Activated effector memory CD4-positive, alpha-beta T cell treated with Interleukin-2 at 50 U/mL for 16 hours (primary cell): ENCODE data around the gene LSR.
"Not testable (repeated sequence)": the region's sequence is repeated elsewhere in the genome, so short reads cannot be mapped to it uniquely, and the experiment has no call there.

ENCODE experiments used
- DNase-seq: peaks from one replicate; pipeline ENCODE4 v3.0.0-alpha.2; 2020

LSR gene

DNA sequence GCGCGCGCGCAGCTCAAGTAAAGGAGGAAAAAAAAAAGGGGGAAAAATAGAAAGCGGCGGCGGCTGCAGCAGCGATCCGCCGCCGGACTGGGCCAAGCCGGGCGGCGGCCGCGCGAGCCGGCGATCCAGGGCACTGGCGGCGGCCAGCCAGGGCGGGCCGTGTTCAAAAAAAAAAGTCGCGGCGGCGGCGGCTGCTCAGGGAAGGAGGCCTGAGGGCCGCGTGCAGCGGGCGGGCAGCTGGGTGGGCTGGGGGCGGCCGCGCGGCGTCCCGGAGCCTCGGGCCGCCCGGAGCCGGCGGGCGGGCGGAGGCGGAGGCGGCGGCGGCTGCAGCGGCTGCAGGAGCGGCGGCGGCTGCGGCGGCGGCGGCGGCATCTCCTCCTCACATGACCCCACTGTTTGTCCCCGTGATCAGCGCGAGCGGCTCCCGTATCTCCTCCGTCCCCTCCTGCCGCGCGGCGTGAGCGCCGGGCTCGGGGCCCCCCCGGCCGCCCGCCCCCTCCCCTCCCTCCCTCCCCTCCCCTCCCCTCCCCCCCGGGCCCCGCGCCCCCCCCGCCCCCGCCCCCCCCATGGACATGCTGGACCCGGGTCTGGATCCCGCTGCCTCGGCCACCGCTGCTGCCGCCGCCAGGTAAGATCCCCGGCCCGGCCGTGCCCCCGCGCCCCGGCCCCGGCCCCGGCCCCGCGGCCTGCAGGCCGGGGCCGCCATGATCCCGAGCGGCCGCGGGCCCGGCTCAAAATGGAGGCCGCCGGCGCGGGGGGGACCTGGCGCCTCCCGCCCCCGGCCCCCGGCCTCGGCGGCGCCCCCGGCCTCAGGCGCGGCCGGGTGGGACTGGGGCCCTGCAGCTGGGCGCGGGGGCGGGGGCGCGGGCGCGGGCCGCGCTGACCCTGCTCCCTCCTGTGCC, 20.0 kb downstream of the LSR start, which contains the start of gene USF2:
Gene USF2, plus strand, starts transcription at position 427 of the 902 bp plus-strand sequence. Its CDS starts 140 bp downstream, at position 567.
- DNase-seq: peak; percentile 52

DNA sequence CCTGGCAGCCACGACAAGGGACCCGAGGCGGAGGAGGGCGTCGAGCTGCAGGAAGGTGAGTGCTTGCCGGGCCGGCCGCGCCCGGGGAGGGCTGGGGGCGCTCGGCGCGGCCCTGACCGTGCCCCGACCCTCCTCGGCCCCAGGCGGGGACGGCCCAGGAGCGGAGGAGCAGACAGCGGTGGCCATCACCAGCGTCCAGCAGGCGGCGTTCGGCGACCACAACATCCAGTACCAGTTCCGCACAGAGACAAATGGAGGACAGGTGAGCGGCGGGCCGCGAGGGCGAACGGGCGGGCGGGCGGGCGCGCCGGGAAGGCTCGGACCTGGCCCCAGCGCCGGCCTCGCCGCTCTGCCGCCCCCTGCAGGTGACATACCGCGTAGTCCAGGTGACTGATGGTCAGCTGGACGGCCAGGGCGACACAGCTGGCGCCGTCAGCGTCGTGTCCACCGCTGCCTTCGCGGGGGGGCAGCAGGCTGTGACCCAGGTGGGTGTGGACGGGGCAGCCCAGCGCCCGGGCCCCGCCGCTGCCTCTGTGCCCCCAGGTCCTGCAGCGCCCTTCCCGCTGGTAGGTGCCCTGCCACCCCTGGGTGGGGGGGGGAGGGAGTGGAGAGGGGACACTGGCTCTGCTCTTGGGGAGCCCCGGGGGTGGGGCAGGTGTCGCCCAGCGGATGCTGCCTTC, 20.8 kb downstream of the LSR start:
- peak; percentile 62 for DNase-seq

DNA sequence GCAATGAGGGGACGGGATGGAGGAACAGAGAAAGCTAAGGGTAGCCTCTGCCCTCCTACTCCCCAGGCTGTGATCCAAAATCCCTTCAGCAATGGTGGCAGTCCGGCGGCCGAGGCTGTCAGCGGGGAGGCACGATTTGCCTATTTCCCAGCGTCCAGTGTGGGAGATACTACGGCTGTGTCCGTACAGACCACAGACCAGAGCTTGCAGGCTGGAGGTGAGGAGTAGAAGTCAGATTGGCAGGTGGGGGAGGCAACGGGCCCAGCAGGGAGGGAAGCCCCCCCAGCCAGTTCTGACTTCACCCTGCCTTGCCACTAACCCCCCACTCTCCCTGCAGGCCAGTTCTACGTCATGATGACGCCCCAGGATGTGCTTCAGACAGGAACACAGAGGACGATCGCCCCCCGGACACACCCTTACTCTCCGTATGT, 21.6 kb downstream of the LSR start:
- DNase-seq: no peak

DNA sequence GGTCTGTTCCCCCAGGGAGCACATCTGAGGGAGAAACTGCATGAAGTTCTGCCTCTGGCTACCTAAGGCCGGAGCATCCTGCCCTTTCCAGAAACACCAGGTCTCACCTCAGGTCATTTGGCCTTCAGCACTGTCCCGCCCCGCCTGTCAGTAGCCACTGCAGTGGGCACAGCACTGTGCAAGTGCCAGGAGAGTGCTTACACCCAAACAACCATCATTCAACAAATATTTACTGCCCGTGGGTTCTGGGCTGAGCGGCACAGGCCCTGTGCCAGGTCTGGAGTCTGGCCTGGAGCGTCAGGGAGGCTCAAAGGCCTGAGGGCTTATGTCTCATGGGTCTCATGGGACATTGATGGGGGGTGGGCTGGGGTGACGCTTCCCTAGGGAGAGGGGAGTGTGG, 22.7 kb downstream of the LSR start:
- no peak for DNase-seq

DNA sequence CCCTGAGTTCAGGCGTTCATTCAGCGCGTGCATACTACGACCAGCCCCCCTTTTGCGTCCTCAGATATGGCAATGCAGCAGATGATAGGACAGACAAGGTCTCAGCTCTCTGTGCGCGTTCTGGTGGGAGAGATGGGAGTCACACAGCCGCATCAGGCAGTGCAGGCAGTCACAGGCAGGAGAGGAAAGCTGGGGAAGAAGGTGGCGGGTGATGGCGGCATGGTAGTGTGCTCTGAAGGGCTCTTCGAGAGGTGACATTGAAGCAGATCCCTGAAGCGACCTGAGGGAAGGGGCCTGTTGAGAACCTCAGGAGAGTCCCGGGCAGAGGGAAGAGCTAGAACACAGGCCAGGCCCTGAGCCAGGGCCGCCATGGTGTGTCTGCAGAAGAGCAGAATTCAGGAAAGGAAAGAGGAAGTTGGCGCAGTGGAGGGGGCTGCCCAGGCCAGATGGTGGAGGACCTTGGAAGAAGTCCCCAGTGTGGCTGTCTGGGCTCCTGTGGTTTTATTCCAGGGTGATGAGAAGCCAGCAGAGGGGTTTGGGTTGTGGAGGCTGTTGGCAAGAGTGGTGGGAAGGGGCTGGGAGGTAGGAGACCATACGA, 23.4 kb downstream of the LSR start:
- no peak for DNase-seq

DNA sequence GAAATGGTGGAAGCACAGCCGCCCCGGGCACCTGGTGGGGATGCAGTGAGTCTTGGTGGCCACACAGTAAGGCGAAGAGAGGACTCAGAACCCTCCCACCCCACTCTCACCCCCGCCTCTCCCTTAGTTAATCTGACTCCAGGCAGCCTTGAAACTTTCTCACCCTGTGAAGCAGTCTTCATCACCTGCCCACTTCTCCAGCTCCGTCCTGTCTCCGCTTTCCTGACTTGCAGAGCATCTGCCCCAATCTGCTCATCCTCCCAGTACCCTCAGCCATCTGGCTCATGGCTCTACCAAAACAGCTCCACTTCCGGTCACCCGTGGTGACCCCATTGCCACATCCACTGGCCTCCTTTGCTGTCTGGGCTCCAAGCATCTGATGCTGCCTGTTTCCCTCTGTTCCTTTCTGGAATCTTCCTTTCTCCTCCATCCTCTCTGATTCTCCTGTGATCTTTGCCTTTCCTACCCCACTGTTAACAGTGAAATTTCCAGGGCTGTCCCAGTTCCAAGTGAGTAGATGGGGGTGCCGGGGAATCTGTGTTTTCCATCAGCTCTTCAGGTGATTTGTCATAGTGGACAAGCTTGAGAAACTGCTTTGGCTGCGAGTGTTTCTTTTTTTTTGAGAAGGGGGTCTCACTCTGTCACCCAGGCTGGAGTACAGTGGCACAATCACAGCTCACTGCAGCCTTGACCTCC, 24.3 kb downstream of the LSR start:
- DNase-seq: no peak

DNA sequence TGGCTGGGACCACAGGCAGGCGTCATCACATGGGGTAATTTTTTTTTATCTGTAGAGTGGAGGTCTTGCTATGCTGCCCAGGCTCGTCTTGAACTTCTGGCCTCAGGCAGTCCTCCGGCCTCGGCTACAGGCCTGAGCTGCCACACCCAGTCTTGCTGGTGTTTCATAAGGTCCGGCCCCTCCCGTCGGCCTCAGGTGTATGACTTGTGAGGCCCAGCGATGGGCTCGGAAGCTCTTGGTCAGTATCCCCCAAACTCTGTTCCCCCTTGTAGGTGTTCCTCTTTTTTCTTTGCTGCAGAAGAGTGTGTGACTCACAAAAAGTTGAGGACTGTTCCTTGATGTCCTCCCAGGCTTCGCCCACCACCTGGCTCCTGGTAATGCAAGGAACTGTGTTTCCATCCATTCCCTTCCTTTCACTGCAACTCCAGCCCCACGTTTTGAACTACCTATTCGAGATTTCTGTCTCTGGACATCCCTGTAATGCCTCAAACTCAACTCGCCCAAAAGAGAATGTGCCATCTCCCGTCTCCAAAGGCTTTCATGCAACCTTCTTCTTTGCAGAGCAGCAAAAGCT, 25.0 kb downstream of the LSR start:
- DNase-seq: no peak

DNA sequence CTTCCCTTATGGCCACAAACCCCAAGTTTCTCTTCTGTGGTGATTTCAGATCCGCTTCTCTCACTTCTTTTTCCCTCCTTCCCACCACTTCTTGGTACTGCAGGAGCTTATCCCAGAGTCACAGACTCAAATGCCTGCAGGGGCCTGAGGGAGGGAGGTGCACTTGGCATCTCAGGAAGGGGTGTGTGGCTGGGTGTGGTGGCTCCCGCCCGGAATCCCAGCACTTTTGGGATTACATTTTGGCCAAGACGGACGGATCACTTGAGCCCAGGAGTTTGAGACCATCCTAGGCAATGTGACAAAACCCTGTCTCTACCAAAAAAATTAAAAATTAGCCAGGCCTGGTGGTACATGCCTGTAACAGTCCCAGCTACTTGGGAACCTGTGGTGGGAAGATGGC, 25.5 kb downstream of the LSR start:
- DNase-seq: no peak

DNA sequence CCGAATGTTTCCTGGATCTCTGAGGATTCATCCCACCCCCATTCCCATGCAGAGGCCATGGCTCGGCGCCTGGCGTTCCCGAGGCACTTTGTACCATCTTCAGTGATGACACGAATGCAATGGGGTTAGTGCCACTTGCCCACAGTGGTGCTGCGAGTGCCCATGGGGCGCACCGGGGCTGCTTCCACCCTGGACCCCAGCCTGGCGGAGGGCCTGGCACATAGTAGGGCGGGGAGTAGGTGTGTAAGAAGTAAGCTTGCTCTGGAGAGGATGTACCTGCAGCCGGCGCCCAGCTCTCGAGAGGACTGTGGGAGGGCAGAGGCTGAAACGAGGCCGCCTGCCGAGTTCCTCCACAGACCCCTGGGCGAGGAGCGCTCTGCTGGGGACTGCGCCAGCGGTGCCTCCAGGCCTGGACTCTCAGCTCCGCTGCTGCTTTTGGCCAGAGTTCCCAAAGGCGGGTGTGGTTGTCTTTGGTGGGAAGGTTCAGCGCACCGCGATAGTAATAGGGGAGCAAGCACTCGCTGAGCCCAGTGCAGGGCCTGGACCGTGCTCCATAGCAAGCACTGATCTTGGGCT, 28.0 kb downstream of the LSR start:
- DNase-seq: no peak

DNA sequence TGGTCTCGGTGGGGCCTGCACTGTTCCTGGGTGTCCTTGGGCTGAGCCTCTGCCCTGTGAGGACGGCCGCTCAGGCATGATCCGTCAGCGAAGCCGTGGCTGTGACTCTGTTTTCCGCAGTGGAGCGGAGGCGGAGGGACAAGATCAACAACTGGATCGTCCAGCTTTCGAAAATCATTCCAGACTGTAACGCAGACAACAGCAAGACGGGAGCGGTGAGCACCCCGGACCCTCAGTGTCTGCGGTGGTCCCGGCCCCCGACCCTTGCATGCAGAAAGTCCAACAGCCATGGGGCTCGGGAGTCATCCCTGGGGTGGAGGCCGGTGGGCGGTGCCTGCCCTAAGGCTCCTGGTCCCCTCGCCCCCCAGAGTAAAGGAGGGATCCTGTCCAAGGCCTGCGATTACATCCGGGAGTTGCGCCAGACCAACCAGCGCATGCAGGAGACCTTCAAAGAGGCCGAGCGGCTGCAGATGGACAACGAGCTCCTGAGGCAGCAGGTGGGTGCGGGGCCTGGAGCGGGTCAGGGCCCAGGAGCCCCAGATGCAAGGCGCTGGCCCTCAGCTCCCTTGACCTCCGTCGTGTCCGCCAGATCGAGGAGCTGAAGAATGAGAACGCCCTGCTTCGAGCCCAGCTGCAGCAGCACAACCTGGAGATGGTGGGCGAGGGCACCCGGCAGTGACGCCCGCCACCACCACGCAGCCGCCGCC, 29.9 kb downstream of the LSR start:
- DNase-seq: no peak

DNA sequence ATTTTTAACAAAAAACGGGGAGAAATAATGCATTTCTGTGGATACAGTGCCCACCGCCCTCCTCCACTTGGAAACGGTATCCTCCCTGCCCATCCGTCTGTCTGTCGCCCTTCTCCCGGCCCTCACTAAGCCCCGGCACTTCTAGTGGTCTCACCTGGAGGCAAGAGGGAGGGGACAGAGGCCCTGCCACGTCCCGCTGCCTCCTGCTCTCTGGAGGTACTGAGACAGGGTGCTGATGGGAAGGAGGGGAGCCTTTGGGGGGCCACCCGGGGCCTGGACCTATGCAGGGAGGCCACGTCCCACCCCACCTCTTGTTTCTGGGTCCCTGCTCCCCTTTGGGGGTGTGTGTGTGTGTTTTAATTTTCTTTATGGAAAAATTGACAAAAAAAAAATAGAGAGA, 30.6 kb downstream of the LSR start:
- no peak for DNase-seq

DNA sequence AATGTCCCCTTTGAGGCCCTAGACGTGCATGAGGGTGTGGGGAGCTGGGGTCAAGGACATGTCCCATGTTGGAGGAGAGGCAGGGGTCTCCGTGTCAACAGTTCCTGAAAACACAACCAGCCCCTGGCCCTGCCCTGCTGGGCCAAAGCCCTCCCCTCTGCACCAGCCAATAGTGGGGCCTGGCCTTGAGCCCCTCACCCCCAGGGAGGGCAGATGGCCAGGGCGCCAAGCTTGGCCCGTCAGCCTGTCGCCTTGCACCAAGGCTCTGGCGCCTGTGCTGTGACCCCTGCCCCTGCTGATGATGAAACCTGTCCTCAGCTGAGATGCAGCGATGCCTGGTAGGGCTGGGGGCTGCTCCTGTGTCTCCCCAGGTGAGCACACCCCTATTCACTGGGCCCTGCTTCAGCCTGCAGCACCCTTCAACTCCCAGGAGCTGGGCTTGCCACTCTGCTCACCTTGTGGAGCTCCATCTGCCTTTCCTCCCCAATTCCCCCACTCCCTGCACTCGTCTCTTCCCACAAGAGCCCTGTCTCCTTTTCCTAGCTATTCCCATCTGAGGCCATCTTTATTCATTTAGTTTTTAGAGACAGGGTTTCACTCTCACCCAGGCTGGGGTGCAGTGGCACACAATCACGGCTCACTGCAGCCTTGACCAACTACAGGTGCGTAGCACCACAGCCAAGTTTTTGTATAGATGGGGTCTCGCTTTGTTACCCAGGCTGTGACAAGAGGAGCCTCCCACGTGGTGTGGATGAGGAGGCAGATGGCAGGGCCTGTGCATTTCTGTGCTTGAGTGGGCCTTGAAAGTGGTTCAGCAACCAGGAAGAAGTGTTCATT, 31.4 kb downstream of the LSR start:
- DNase-seq: no peak

DNA sequence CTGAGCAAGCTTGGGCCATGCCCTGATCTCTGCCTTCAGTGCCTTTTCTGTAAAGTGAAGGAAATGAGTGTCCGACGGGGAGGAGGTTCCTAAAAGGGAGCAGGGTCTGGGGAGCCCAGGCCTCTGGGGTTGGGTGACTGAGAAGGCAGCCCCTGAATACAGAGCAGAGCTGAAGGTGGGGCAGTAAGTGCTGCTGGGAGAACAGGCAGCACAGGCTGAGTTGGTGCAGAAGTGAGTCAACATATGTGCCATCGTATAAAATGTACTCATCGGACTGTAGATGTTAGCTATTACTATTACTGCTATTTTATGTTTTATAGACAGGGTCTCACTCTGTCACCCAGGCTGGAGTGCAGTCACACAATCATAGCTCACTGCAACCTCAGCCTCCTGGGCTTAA, 32.5 kb downstream of the LSR start:
- no peak for DNase-seq

DNA sequence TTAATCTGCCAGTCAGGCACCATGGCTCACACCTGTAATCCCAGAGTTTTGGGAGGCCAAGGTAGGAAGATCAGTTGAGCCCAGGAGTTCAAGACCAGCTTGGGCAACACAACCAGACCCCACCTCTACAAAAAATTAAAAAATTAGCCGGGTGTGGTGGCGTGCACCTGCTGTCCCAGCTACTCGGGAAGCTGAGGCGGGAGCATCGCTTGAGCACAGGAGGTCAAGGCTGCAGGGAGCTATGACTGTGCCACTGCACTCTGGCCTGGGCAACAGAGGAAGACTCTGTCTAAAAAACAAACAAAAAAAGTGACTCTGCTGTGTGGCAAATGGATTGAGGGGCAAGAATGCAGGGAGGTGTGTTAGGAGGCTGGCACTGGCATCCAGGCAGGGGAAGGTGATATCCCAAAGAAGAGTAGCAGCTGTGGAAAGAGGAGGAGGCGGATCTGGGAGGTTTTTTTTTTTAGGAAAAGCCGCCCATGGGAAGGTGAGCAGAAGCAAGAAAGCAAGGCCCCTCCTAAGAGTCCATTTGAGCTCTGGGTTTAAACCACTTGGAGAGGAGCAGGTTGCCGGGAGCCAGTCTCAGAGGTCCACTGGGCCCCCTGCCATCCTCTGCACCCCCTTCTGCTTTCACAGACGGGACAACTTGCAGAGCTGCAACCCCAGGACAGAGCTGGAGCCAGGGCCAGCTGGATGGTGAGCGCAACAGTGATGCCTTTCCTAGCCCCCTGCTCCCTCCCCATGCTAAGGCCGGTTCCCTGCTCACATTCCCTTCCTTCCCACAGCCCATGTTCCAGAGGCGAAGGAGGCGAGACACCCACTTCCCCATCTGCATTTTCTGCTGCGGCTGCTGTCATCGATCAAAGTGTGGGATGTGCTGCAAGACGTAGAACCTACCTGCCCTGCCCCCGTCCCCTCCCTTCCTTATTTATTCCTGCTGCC, 35.6 kb downstream of the LSR start:
- DNase-seq: no peak

DNA sequence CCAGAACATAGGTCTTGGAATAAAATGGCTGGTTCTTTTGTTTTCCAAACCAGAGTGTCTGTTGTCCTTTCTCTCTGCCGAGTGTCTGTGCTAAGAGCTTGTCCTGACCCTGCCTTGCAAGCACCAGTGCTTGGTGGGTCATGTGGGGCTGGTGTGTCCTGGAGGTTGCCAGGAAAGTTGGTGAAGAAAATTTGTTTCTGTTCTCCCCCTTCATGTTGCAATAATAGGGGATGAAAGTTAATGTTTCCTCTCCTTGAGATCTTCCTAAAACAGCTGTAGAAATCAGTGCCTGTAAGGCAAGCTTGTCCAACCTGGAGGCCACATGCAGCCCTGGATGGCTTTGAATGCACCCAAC, 36.3 kb downstream of the LSR start:
- no peak for DNase-seq

DNA sequence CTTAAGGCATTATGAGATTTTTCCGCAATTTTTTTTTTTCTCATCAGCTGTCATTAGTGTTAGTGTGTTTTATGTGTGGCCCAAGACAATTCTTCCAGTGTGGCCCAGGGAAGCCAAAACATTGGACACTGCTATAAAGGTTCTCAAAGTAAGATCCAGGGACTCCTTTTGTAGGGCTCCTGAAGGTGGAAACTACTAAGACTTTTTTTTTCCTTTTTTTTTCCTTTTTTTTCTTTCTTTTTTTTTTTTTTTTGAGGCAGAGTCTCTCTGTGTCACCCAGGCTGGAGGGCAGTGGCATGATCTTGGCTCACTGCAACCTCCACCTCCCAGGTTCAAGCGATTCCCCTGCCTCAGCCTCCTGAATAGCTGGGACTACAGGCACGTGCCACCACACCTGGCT, 36.7 kb downstream of the LSR start:
- DNase-seq: not testable (repeated sequence)

DNA sequence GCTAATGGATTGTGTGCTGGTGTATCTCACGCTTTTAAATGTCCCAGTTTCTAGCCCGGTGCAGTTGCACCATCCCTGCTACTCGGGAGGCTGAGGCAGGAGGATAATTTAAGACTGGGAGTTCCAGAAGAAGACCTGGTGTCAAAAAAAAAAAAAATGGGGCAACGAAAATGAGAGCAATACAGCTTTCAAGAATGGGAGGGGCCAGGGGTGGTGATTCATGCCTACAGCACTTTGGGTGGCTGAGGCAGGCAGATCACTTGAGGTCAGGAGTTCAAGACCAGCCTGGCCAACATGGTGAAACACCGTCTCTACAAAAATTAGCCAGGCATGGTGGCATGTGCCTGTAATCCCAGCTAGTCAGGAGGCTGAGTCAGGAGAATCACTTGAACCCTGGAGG, 37.3 kb downstream of the LSR start:
- not testable (repeated sequence) for DNase-seq

DNA sequence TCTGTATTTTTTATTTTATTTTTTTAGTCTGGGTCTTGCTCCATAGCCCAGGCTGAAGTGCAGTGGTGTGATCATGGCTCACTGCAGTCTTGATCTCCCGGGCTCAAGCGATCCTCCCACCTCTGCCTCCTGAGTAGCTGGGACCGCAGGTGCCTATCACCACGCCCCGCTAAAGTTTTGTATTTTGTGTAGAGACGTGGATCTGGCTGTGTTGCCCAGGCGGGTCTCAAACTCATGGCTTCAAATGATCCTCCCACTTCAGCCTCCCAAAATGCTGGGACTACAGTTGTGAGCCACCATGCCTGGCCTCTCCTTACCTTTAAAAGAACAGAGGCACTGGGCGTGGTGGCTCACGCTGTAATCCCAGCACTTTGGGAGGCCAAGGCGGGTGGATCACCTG, 38.9 kb downstream of the LSR start:
- no peak for DNase-seq

DNA sequence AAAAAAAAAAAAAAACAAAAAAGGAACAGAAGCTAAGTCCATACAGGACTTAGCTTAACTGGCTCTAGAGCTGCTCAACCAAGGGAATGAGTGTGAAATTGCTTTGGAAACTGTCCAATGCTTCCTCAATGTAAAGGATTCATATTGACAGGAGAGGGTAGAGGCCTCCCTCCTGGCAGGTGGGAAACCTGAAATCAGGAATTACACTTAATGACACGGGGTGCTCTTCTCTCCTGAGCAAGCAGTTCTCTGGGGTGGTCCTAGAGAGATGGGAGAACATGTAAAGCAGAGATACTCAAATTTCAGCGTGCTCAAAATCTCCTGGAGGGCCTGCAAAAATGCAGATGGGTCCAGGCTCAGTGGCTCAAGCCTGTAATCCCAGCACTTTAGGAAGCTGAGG, 39.5 kb downstream of the LSR start:
- no peak for DNase-seq

DNA sequence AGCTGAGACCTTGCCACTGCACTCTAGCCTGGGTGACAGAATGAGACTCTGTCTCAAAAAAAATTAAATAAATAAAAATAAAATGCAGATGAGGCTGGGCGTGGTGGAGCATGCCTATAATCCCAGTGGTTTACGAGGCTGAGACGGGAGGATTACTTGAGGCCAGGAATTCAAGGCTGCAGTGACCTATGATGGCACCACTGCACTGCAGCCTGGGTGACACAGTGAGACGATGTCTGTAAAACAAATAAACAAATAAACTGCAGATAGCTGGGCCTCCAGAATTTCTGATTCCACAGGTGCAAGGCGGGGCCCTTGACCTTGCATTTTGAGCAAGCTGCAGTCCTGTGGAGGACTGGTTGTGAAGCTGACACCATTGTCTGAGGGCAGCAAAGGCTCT, 40.1 kb downstream of the LSR start:
- no peak for DNase-seq
